HK-2 (cell line): ENCODE measurements around the gene WFDC6.

ENCODE experiments used
- DNase-seq: peaks from one replicate; pipeline ENCODE4 v3.0.0-alpha.2; 2018; ENCODE audit not compliant: unreplicated experiment

Gene WFDC6

GRCh38 chr20:45515147-45515913, 24.0 kb downstream of the WFDC6 start, which contains the start of gene SPINT3:
Gene SPINT3 (minus strand): TSS chr20:45515622. CDS start chr20:45515608, 14 bp downstream.
- no peak for DNase-seq

GRCh38 chr20:45510242-45510862, 28.9 kb downstream of the WFDC6 start:
- no peak for DNase-seq

- DNase-seq = no peak
Measured at GRCh38 chr20:45509091-45509490, 30.2 kb downstream of the WFDC6 start.

GRCh38 chr20:45508068-45508886, 31.0 kb downstream of the WFDC6 start:
- no peak for DNase-seq

- DNase-seq = no peak
Measured at GRCh38 chr20:45507011-45507820, 32.1 kb downstream of the WFDC6 start.

GRCh38 chr20:45506398-45506797, 32.9 kb downstream of the WFDC6 start:
- no peak for DNase-seq

GRCh38 chr20:45503403-45503802, 35.9 kb downstream of the WFDC6 start:
- DNase-seq = no peak

- no peak for DNase-seq
Measured at GRCh38 chr20:45502561-45502960, 36.7 kb downstream of the WFDC6 start.

- no peak for DNase-seq
Measured at GRCh38 chr20:45501600-45501999, 37.7 kb downstream of the WFDC6 start.

GRCh38 chr20:45500022-45500421, 39.3 kb downstream of the WFDC6 start:
- DNase-seq = no peak

- no peak for DNase-seq
Measured at GRCh38 chr20:45497971-45498494, 41.2 kb downstream of the WFDC6 start.

- no peak for DNase-seq
Measured at GRCh38 chr20:45496166-45496565, 43.1 kb downstream of the WFDC6 start.

- no peak for DNase-seq
Measured at GRCh38 chr20:45495501-45495941, 43.8 kb downstream of the WFDC6 start.

- DNase-seq = peak; percentile 11
Measured at GRCh38 chr20:45489083-45489531, 50.2 kb downstream of the WFDC6 start.

- DNase-seq = no peak
Measured at GRCh38 chr20:45487231-45487635, 52.0 kb downstream of the WFDC6 start.

GRCh38 chr20:45485388-45485787, 53.9 kb downstream of the WFDC6 start:
- no peak for DNase-seq

GRCh38 chr20:45484676-45485075, 54.6 kb downstream of the WFDC6 start:
- DNase-seq = no peak
